ENCODE results near the gene MRPL11.

- TF ChIP-seq, protein P1, sequence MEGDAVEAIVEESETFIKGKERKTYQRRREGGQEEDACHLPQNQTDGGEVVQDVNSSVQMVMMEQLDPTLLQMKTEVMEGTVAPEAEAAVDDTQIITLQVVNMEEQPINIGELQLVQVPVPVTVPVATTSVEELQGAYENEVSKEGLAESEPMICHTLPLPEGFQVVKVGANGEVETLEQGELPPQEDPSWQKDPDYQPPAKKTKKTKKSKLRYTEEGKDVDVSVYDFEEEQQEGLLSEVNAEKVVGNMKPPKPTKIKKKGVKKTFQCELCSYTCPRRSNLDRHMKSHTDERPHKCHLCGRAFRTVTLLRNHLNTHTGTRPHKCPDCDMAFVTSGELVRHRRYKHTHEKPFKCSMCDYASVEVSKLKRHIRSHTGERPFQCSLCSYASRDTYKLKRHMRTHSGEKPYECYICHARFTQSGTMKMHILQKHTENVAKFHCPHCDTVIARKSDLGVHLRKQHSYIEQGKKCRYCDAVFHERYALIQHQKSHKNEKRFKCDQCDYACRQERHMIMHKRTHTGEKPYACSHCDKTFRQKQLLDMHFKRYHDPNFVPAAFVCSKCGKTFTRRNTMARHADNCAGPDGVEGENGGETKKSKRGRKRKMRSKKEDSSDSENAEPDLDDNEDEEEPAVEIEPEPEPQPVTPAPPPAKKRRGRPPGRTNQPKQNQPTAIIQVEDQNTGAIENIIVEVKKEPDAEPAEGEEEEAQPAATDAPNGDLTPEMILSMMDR (IDR thresholded peaks at IDR 0.05; ENCODE audit: low read length), result no peak
- no peak for TF ChIP-seq EZH2 (IDR thresholded peaks at IDR 0.05; ENCODE audit: borderline replicate concordance, low read length)
Measured at GRCh38 chr11:66468691-66469090, 30.0 kb upstream of the MRPL11 start.

Measured in OCI-LY1 (cell line).